SK-N-SH (cell line): ENCODE data around the gene PSMG3. TPM values are rescaled to one million over a fixed set of nuclear protein-coding genes. Genes with fewer than 3 reads are reported as not detected.

ENCODE experiments used
- CTCF ChIA-PET: fragments of 300-600, 350-600 bp; formaldehyde crosslinking; extraction: SDS; loops from one replicate; lab custom pipeline; 2021; lab: Yijun Ruan, JAX
- POLR2A ChIA-PET: fragments of 350-600 bp; sonication (Branson Sonifier 250); formaldehyde crosslinking; extraction: SDS; loops from one replicate; lab custom pipeline; 2020; ENCODE audit warnings: antibody characterized with exemption, inconsistent platforms; lab: Yijun Ruan, JAX
- DNase-seq: peaks from one replicate; pipeline ENCODE4 v3.0.0; 2012
- H2AFZ ChIP-seq: fragments of 200-600 bp; sonication (generic); 2 replicates; pipeline ENCODE4 v1.8.1; 2016; ENCODE audit warnings: antibody characterized with exemption, mild to moderate bottlenecking, low read depth
- H3F3A ChIP-seq: fragments of 200-600 bp; sonication (generic); replicated peaks from 2 replicates; pipeline ENCODE3; 2016; ENCODE audit warnings: antibody characterized with exemption, mild to moderate bottlenecking; ENCODE audit not compliant: insufficient read depth
- H3K27ac ChIP-seq, 2 experiments: fragments of 200-500 bp in 1 of 2; fragments of 200-600 bp in 1 of 2; sonication (Bioruptor generic) in 1 of 2; sonication (generic), shearing (Covaris generic) in 1 of 2; 2 replicates each; pipeline versions ENCODE4 v1.5.1 to v1.6.1; 2014 to 2016; ENCODE audit warnings: low read depth in 2 of 2, inconsistent platforms in 1 of 2, low read length in 1 of 2, mild to moderate bottlenecking in 1 of 2, mixed read lengths in 1 of 2
- H3K27me3 ChIP-seq: fragments of 200-600 bp; sonication (generic), shearing (Covaris generic); 2 replicates; pipeline ENCODE4 v1.6.1; 2016; ENCODE audit warnings: mixed run types; ENCODE audit not compliant: insufficient read depth
- H3K36me3 ChIP-seq, 2 experiments: fragments of 200-500 bp in 1 of 2; fragments of 200-600 bp in 1 of 2; sonication (Bioruptor generic) in 1 of 2; sonication (generic) in 1 of 2; replicated peaks in 1 of 2; 2 replicates each; pipeline versions ENCODE3 to v1.5.1; 2014 to 2016; ENCODE audit warnings: low read length in 1 of 2, mild to moderate bottlenecking in 1 of 2; ENCODE audit not compliant: insufficient read depth in 2 of 2, control insufficient read depth in 1 of 2
- H3K4me1 ChIP-seq, 2 experiments: fragments of 200-500 bp in 1 of 2; fragments of 200-600 bp in 1 of 2; sonication (Bioruptor generic) in 1 of 2; sonication (generic), shearing (Covaris generic) in 1 of 2; 2 replicates each; pipeline versions ENCODE4 v1.5.1 to v1.6.1; 2014 to 2016; ENCODE audit warnings: low read depth in 1 of 2, low read length in 1 of 2, mixed run types in 1 of 2; ENCODE audit not compliant: insufficient read depth in 2 of 2, control insufficient read depth in 1 of 2
- H3K4me2 ChIP-seq: fragments of 200-600 bp; sonication (generic), shearing (Covaris generic); 2 replicates; pipeline ENCODE4 v1.6.1; 2017; ENCODE audit warnings: mixed run types
- H3K4me3 ChIP-seq, 2 experiments: fragments of 200-500 bp in 1 of 2; fragments of 200-600 bp in 1 of 2; sonication (Bioruptor generic) in 1 of 2; sonication (generic), shearing (Covaris generic) in 1 of 2; 2 replicates each; pipeline versions ENCODE4 v1.5.1 to v1.8.1; 2014 to 2016; ENCODE audit warnings: low read depth in 2 of 2, inconsistent platforms in 1 of 2, low read length in 1 of 2, mild to moderate bottlenecking in 1 of 2, mixed read lengths in 1 of 2, moderate library complexity in 1 of 2
- H3K79me2 ChIP-seq: fragments of 200-600 bp; sonication (generic); 2 replicates; pipeline ENCODE4 v1.8.1; 2017; ENCODE audit warnings: mild to moderate bottlenecking; ENCODE audit not compliant: insufficient read depth
- H3K9ac ChIP-seq: fragments of 200-600 bp; sonication (generic); 2 replicates; pipeline ENCODE4 v1.6.1; 2017; ENCODE audit warnings: mixed run types
- H3K9me2 ChIP-seq: fragments of 200-600 bp; sonication (generic); 2 replicates; pipeline ENCODE4 v1.6.1; 2017; ENCODE audit warnings: mixed run types
- H3K9me3 ChIP-seq: fragments of 200-600 bp; sonication (generic); 2 replicates; pipeline ENCODE4 v1.6.1; 2017; ENCODE audit warnings: mixed run types, mild to moderate bottlenecking, moderate library complexity
- H4K20me1 ChIP-seq: fragments of 200-600 bp; sonication (generic); 2 replicates; pipeline ENCODE4 v1.6.1; 2017; ENCODE audit warnings: mild to moderate bottlenecking, mixed run types; ENCODE audit not compliant: insufficient read depth
- ELF1 ChIP-seq: IDR thresholded peaks from 2 replicates; pipeline ENCODE4 v1.4.0; 2012
- EP300 ChIP-seq, 2 experiments: IDR thresholded peaks; 2 replicates each; pipeline versions ENCODE4 v1.4.0 to v1.6.1; 2012; ENCODE audit warnings: borderline replicate concordance in 1 of 2, low read depth in 1 of 2, low read length in 1 of 2
- FOXJ3 ChIP-seq: sonication (generic); formaldehyde crosslinking; IDR thresholded peaks from 2 replicates; pipeline ENCODE4 v1.5.1; 2020; ENCODE audit warnings: mild to moderate bottlenecking, missing genetic modification reagents
- FOXM1 ChIP-seq: IDR thresholded peaks from 2 replicates; pipeline ENCODE4 v1.4.0; 2012; ENCODE audit warnings: low read depth, mild to moderate bottlenecking
- MXI1 ChIP-seq: IDR thresholded peaks from 2 replicates; pipeline ENCODE4 v1.6.1; 2012; ENCODE audit warnings: mild to moderate bottlenecking, low read depth, low read length, improper control_type of control experiment
- NFIC ChIP-seq: IDR thresholded peaks from 2 replicates; pipeline ENCODE4 v1.4.0; 2012; ENCODE audit warnings: borderline replicate concordance
- RXRA ChIP-seq: IDR thresholded peaks from 2 replicates; pipeline ENCODE4 v1.4.0; 2012; ENCODE audit warnings: low read depth, mild to moderate bottlenecking, borderline replicate concordance
- SMC3 ChIP-seq: IDR thresholded peaks from 2 replicates; pipeline ENCODE4 v1.6.1; 2012; ENCODE audit warnings: low read depth, low read length, improper control_type of control experiment
- TCF12 ChIP-seq: IDR thresholded peaks from 2 replicates; pipeline ENCODE4 v1.4.0; 2012
- TEAD4 ChIP-seq: IDR thresholded peaks from 2 replicates; pipeline ENCODE4 v1.4.0; 2012; ENCODE audit warnings: mild to moderate bottlenecking, borderline replicate concordance; ENCODE audit not compliant: insufficient read depth
- YY1 ChIP-seq: IDR thresholded peaks from 2 replicates; pipeline ENCODE4 v1.4.0; 2012; ENCODE audit warnings: low read depth, mild to moderate bottlenecking
- WGBS: methylation state at CpG from one replicate; pipeline ENCODE4 v1.1.6; 2017; ENCODE audit warnings: low lambda C conversion rate; 5-methylcytosine and 5-hydroxymethylcytosine counted together
- polyA plus RNA-seq, 3 experiments: library from polyadenylated mRNA; depleted of rRNA; stranded (reverse); fragments of >200 nt; gene quantifications; 2 replicates each; pipeline ENCODE4 v1.2.3, GENCODE V29; 2012
- TF ChIP-seq, protein P1 (sequence below): fragments of 200-600 bp; sonication (generic); IDR thresholded peaks from 2 replicates; pipeline ENCODE4 v1.6.1; 2017; ENCODE audit warnings: antibody characterized with exemption, mild to moderate bottlenecking, moderate library complexity
- TF ChIP-seq, protein P2 (sequence below): fragments of 150-350 bp; IDR thresholded peaks from 2 replicates; pipeline ENCODE4 v1.6.1; 2017; ENCODE audit warnings: antibody characterized with exemption, low read length, low read depth, borderline replicate concordance
- TF ChIP-seq, protein P3 (sequence below): fragments of 150-350 bp; IDR thresholded peaks from 2 replicates; pipeline ENCODE4 v1.6.1; 2016; ENCODE audit warnings: mild to moderate bottlenecking, low read depth, low read length

The PSMG3 gene
- polyA plus RNA-seq, 1 of the 3 experiments (the other 2 are of a cell fraction): 109 TPM

DNA sequence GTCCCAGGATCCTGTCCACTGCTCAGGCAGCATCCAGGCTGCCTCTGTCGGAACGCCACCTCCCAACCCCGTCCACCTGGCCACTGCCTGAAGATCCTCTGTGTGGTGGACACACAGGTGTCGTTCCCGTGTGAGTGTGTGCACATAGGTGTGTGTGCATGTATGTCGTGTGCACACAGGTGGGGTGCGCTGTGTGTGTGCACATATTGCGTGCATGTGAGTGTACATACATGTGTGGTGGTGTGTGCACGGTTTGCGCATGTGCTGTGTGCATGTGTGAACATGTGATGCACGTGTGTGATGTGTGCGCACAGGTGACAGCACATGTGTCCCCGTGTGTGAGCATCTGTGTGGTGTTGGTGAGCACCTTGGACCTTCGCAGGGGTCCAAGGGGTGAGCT, 20.9 kb downstream of the PSMG3 start:
- Histone ChIP-seq H3K79me2 (no peaks in the 10 kb centered on the region), H3K4me2 (no peak overlapping the region), H3K27ac (no peak overlapping the region), H3K4me1 (no peaks in the 10 kb centered on the region), H3K9ac (no peak overlapping the region), H2AFZ (no peak overlapping the region), H3K9me3 (no peaks in the 10 kb centered on the region), H3K36me3 (peaks cover 7% of the 10 kb centered on the region in 2 experiments), H3K4me3 (no peak overlapping the region), H3F3A (peaks cover 12% of the 10 kb centered on the region), H3K27me3 (no peaks in the 10 kb centered on the region)
- WGBS: 75% methylated on average over 14 of the region's 14 CpGs
- ChIA-PET POLR2A (no interaction called here), CTCF (interaction anchor here (0.8 kb wide), 1 partner anchor 9 kb away, joined by 3 read pairs; no protein-coding TSS in a partner anchor)
- DNase-seq: no peak
- TF ChIP-seq MXI1: no peak
- no peak for TF ChIP-seq TEAD4
- TF ChIP-seq, protein P1, sequence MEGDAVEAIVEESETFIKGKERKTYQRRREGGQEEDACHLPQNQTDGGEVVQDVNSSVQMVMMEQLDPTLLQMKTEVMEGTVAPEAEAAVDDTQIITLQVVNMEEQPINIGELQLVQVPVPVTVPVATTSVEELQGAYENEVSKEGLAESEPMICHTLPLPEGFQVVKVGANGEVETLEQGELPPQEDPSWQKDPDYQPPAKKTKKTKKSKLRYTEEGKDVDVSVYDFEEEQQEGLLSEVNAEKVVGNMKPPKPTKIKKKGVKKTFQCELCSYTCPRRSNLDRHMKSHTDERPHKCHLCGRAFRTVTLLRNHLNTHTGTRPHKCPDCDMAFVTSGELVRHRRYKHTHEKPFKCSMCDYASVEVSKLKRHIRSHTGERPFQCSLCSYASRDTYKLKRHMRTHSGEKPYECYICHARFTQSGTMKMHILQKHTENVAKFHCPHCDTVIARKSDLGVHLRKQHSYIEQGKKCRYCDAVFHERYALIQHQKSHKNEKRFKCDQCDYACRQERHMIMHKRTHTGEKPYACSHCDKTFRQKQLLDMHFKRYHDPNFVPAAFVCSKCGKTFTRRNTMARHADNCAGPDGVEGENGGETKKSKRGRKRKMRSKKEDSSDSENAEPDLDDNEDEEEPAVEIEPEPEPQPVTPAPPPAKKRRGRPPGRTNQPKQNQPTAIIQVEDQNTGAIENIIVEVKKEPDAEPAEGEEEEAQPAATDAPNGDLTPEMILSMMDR: no peak
- no peak for TF ChIP-seq RXRA
- no peak for TF ChIP-seq EP300 (IDR thresholded peaks at IDR 0.05; ENCODE audit: borderline replicate concordance in 1 of 2, low read depth in 1 of 2, low read length in 1 of 2)
- no peak for TF ChIP-seq SMC3
- no peak for TF ChIP-seq FOXM1
- no peak for TF ChIP-seq NFIC
- TF ChIP-seq, protein P2, sequence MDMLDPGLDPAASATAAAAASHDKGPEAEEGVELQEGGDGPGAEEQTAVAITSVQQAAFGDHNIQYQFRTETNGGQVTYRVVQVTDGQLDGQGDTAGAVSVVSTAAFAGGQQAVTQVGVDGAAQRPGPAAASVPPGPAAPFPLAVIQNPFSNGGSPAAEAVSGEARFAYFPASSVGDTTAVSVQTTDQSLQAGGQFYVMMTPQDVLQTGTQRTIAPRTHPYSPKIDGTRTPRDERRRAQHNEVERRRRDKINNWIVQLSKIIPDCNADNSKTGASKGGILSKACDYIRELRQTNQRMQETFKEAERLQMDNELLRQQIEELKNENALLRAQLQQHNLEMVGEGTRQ: no peak
- no peak for TF ChIP-seq FOXJ3
- no peak for TF ChIP-seq YY1
- no peak for TF ChIP-seq ELF1
- TF ChIP-seq, all 33 proteins: peak for 0
- H4K20me1 ChIP-seq: no peaks in the 10 kb centered on the region
- no peaks in the 10 kb centered on the region for H3K9me2 ChIP-seq

DNA sequence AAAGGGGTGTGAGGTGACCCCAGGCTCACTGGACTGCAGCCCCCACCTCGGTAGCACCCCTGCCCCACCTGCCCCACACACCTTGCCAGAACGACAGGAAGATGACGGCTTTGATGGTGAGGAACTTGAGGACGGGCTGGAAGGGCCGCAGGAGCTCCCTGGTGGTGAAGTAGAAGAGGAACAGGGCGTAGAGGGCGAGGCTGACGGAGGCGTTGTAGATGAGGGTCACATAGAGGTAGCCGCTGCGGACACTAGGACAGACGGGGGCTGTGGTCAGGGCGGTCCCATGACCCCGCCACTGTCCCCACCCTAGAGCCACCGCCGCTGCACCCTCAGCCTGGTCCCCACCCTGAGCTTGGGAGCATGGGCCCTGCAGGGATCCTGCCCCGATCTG, 21.4 kb downstream of the PSMG3 start:
- no peak for DNase-seq
- Histone ChIP-seq H3K4me2 (no peak overlapping the region), H3K36me3 (peaks cover 7% of the 10 kb centered on the region in 2 experiments), H3K79me2 (no peaks in the 10 kb centered on the region), H3F3A (peaks cover 12% of the 10 kb centered on the region), H3K9ac (no peak overlapping the region), H3K4me3 (no peak overlapping the region), H2AFZ (no peak overlapping the region), H3K9me3 (no peaks in the 10 kb centered on the region), H3K9me2 (no peaks in the 10 kb centered on the region), H3K27ac (no peak overlapping the region), H3K4me1 (no peaks in the 10 kb centered on the region), H3K27me3 (no peaks in the 10 kb centered on the region), H4K20me1 (no peaks in the 10 kb centered on the region)
- CTCF ChIA-PET: interaction anchor here (0.8 to 1.5 kb wide), 6 partner anchors 9 to 116 kb away, joined by 3 to 4 read pairs (median 3); partner anchors contain the start of gene INTS1
- WGBS: 73% methylated on average over 14 of the region's 17 CpGs
- POLR2A ChIA-PET: no interaction called here
- TF ChIP-seq, protein P1: peak; percentile 24; the same call in 1 of the 2 replicates
- no peak for TF ChIP-seq NFIC
- no peak for TF ChIP-seq TCF12
- TF ChIP-seq, protein P3, sequence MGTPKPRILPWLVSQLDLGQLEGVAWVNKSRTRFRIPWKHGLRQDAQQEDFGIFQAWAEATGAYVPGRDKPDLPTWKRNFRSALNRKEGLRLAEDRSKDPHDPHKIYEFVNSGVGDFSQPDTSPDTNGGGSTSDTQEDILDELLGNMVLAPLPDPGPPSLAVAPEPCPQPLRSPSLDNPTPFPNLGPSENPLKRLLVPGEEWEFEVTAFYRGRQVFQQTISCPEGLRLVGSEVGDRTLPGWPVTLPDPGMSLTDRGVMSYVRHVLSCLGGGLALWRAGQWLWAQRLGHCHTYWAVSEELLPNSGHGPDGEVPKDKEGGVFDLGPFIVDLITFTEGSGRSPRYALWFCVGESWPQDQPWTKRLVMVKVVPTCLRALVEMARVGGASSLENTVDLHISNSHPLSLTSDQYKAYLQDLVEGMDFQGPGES: no peak
